ENCODE data around the gene GUCY1A1. TPM values are rescaled to one million over a fixed set of nuclear protein-coding genes. Genes with fewer than 3 reads are reported as not detected.

GUCY1A1 gene
- total RNA-seq, 2 experiments from 2014 or later = not detected

DNA sequence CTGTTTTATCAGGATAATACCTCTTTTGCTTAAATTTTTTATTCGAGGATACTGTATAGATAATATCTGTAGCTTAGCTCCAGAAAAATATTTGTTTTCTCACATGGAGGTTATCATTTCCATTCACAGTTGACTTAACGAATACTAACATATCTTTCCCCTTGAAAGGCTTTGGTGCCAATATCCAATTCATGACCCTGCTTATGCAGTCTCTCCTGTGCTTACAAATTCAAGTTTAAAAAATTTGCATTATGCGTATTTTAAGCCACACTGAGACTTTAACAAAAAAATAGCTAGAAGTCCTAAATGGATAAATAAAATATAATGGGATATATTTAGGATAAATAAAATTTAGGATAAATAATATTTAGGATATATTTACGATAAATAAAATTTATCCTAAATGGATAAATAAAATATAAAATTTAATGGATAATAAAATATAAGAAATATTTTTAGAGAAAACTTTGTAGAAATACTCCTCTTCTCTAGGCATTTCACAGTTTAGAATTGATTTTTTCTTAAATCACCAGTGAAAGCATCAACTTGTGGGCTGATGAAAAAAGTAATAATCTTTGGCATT, 114.7 kb downstream of the GUCY1A1 start:
- ATAC-seq (ENCODE audit: poor library complexity) (no peak), DNase-seq (no peak)
- TF ChIP-seq, protein P1, sequence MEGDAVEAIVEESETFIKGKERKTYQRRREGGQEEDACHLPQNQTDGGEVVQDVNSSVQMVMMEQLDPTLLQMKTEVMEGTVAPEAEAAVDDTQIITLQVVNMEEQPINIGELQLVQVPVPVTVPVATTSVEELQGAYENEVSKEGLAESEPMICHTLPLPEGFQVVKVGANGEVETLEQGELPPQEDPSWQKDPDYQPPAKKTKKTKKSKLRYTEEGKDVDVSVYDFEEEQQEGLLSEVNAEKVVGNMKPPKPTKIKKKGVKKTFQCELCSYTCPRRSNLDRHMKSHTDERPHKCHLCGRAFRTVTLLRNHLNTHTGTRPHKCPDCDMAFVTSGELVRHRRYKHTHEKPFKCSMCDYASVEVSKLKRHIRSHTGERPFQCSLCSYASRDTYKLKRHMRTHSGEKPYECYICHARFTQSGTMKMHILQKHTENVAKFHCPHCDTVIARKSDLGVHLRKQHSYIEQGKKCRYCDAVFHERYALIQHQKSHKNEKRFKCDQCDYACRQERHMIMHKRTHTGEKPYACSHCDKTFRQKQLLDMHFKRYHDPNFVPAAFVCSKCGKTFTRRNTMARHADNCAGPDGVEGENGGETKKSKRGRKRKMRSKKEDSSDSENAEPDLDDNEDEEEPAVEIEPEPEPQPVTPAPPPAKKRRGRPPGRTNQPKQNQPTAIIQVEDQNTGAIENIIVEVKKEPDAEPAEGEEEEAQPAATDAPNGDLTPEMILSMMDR (IDR thresholded peaks at IDR 0.05) = no peak
- Histone ChIP-seq H3K4me3 (ENCODE audit: low read length) (no peak overlapping the region), H3K27ac (ENCODE audit: low read depth in 1 of 2, low read length in 2 of 2) (no peak overlapping the region), H3K4me1 (ENCODE audit: insufficient read depth, low read length) (no peaks in the 10 kb centered on the region), H3K27me3 (ENCODE audit: control insufficient read depth in 1 of 2, insufficient read depth in 2 of 2, low read length in 2 of 2) (no peaks in the 10 kb centered on the region), H3K36me3 (ENCODE audit: insufficient read depth, low read length) (no peaks in the 10 kb centered on the region), H3K9me3 (ENCODE audit: control insufficient read depth in 1 of 2, insufficient read depth in 1 of 2, low read length in 2 of 2) (no peaks in the 10 kb centered on the region)
- ChIA-PET POLR2A (no interaction called here), CTCF (no interaction called here)
- Mint-ChIP-seq H3K4me3 (no peak overlapping the region), H3K36me3 (ENCODE audit: low read depth) (no peaks in the 10 kb centered on the region), H3K27ac (no peak overlapping the region), H3K9me3 (no peaks in the 10 kb centered on the region), H3K27me3 (no peaks in the 10 kb centered on the region), H3K4me1 (ENCODE audit: low read depth) (no peaks in the 10 kb centered on the region)
- intact Hi-C loops (cut with DNase I, micrococcal nuclease) = loop anchor here (10.0 kb wide), 2 partner anchors 797 to 1227 kb away; partner anchors contain the start of gene PLRG1 (in 1 of the 2)

Other genes with a start within 250 kb of the GUCY1A1 start
- gene GUCY1B1, start 92.2 kb downstream of the GUCY1A1 start, total RNA-seq = not detected
- not detected for gene ASIC5, start 199.4 kb downstream of the GUCY1A1 start, total RNA-seq
- not detected for gene TDO2, start 236.8 kb downstream of the GUCY1A1 start, total RNA-seq

Data from CD4-positive, alpha-beta T cell (primary cell).